Mononuclear cell (primary cell): ENCODE measurements around the gene CEACAM7. TPM values are rescaled to one million over a fixed set of nuclear protein-coding genes. Genes with fewer than 3 reads are reported as not detected.
"Not testable (repeated sequence)": the region's sequence is repeated elsewhere in the genome, so short reads cannot be mapped to it uniquely, and the experiment has no call there.

Experiments used
- H3K27me3 ChIP-seq: 2 replicates; pipeline ENCODE4 v1.6.0; 2011; ENCODE audit warnings: low read length, control low read depth; ENCODE audit not compliant: insufficient read depth
- H3K4me1 ChIP-seq: 2 replicates; pipeline ENCODE4 v1.5.1; 2011; ENCODE audit warnings: mild to moderate bottlenecking, low read length, control low read depth; ENCODE audit not compliant: insufficient read depth
- H3K4me3 ChIP-seq: 2 replicates; pipeline ENCODE4 v1.5.1; 2011; ENCODE audit warnings: mild to moderate bottlenecking, low read length, moderate library complexity
- H3K9me3 ChIP-seq: 2 replicates; pipeline ENCODE4 v1.5.1; 2011; ENCODE audit warnings: low read depth, mild to moderate bottlenecking, control low read depth, low read length
- total RNA-seq: library from RNA; depleted of rRNA; stranded (reverse); fragments of >200 nt; gene quantifications from one replicate; pipeline ENCODE4 v1.2.3, GENCODE V29; 2012

The CEACAM7 gene
- total RNA-seq, 1 donor: not detected

DNA sequence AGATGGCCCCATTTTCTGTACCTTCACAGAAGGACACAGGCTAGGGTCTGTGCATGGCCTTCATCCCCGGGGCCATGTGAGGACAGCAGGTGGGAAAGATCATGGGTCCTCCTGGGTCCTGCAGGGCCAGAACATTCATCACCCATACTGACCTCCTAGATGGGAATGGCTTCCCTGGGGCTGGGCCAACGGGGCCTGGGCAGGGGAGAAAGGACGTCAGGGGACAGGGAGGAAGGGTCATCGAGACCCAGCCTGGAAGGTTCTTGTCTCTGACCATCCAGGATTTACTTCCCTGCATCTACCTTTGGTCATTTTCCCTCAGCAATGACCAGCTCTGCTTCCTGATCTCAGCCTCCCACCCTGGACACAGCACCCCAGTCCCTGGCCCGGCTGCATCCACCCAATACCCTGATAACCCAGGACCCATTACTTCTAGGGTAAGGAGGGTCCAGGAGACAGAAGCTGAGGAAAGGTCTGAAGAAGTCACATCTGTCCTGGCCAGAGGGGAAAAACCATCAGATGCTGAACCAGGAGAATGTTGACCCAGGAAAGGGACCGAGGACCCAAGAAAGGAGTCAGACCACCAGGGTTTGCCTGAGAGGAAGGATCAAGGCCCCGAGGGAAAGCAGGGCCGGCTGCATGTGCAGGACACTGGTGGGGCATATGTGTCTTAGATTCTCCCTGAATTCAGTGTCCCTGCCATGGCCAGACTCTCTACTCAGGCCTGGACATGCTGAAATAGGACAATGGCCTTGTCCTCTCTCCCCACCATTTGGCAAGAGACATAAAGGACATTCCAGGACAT, 7.0 kb upstream of the CEACAM7 start:
- Histone ChIP-seq H3K4me3 (no peak overlapping the region), H3K4me1 (no peaks in the 10 kb centered on the region), H3K27me3 (peaks cover 14% of the 10 kb centered on the region), H3K9me3 (peaks cover 5% of the 10 kb centered on the region)

DNA sequence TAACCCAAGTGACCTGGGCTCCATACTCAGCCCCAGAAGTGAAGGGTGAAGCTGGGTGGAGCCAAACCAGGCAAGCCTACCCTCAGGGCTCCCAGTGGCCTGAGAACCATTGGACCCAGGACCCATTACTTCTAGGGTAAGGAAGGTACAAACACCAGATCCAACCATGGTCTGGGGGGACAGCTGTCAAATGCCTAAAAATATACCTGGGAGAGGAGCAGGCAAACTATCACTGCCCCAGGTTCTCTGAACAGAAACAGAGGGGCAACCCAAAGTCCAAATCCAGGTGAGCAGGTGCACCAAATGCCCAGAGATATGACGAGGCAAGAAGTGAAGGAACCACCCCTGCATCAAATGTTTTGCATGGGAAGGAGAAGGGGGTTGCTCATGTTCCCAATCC, 6.1 kb upstream of the CEACAM7 start:
- peaks cover 14% of the 10 kb centered on the region for H3K27me3 ChIP-seq
- no peak overlapping the region for H3K4me3 ChIP-seq
- H3K4me1 ChIP-seq: no peaks in the 10 kb centered on the region
- peaks cover 5% of the 10 kb centered on the region for H3K9me3 ChIP-seq

DNA sequence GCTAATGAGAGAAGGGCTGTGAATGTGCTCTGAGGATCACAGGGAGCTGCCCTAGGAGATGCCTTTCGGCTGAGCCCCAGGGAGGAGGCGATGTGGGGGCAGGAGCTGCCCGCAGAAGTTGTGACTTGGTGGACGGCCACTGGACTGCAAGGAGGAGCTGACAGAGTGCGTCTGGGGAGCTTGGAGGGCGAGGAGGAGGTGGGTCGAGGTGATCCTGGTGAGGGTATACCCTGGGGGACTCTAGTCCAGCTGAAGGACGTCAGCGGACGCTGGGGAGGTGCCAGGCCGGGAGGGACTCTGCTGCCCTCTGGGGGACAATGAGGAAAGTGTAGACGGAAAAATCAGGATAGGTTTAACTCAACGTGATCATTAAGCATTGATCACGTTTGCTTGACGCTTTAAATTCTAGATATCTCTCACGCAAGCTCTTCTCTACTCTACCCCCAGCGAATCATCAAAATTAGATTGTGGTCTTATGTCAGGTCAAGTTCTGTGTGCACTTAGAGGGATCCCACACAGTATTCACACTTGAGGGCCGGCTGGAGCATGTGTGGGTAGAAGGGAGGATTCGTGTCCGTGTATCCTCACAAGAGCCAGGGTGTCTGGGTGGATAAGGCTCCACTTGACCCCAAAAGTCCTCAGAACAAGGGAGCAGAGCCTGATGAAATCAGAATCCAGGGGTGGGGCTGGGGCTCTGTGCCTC, 3.3 kb upstream of the CEACAM7 start:
- H3K9me3 ChIP-seq: peaks cover 5% of the 10 kb centered on the region
- H3K4me3 ChIP-seq: no peak overlapping the region
- peaks cover 14% of the 10 kb centered on the region for H3K27me3 ChIP-seq
- no peaks in the 10 kb centered on the region for H3K4me1 ChIP-seq

DNA sequence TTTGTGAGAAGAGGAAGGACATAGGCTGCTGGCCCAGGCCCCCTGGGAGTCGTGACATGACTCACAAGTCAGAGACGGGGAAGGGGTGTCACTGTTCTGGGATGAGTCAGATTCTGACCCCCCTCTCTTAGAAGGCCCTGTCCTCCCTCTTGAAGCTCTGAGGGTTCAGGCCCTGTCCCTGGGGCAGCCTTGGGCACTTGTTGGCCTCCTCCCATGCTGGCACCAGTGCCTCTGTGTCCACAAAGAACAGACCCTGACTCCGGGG, 2.7 kb upstream of the CEACAM7 start:
- Histone ChIP-seq H3K27me3 (peaks cover 14% of the 10 kb centered on the region), H3K4me1 (no peaks in the 10 kb centered on the region), H3K9me3 (peaks cover 5% of the 10 kb centered on the region), H3K4me3 (no peak overlapping the region)

DNA sequence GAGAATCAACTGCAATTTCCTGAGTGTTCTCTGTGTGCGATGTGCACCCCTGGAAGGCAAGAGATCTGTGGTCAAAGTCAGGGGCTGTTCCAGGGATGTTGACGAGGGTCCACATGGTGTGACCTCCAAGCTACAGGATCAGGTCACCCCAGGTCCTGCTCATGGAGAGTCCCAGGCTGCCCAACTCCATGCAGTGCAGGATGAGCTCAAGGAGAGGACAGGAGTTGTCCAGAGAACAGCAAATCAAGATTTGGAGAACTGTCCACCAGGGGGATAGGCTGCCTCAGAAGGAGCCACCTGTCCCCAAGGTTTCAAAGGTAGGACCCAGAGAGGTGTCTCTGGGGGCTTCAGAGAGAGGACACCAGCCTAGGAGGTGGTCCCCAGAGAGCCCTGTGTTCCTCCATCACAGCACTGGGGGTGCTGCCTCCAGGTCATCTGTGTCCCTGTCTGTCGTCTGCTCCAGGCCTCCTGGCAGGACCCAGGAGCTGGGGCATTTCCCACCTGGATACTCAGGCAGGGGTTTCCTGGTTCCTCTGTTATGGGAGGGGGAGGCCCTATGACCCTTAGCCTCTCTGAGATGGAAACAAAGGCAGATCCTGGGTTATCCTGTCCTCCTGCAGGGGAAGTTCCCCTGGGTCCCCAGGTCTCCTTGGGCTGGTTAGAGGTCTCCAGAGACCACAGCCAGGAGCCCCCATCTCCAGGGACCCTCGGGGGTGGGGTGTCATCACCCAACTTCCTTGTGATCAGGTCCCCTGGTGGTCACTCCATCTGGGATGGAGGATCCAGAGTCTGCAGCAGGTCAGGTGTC, 2.1 kb upstream of the CEACAM7 start:
- Histone ChIP-seq H3K27me3 (peaks cover 14% of the 10 kb centered on the region), H3K4me3 (no peak overlapping the region), H3K4me1 (no peaks in the 10 kb centered on the region), H3K9me3 (peaks cover 5% of the 10 kb centered on the region)

DNA sequence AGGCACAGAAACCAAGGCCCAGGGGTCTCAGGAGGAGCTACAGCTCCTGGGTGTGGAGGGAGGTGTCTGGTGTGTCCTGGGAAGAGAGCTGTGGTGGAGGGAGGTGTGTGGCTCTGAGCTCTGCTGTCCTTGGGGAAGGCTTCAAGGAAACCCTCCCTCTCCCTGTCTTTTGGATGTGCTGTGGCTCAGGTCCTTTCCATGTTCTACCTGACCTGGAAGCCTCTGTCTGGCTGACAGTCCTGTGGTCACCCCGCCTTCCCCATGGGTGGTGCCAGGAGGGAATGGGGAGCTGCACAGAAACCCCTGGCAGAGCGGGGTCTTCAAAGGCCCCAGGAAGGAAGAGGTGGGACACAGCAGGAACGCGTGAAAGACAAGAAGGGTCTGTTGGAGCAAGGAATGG, 617 bp upstream of the CEACAM7 start:
- Histone ChIP-seq H3K4me1 (no peaks in the 10 kb centered on the region), H3K4me3 (no peak overlapping the region), H3K27me3 (peaks cover 10% of the 10 kb centered on the region), H3K9me3 (peaks cover 5% of the 10 kb centered on the region)

DNA sequence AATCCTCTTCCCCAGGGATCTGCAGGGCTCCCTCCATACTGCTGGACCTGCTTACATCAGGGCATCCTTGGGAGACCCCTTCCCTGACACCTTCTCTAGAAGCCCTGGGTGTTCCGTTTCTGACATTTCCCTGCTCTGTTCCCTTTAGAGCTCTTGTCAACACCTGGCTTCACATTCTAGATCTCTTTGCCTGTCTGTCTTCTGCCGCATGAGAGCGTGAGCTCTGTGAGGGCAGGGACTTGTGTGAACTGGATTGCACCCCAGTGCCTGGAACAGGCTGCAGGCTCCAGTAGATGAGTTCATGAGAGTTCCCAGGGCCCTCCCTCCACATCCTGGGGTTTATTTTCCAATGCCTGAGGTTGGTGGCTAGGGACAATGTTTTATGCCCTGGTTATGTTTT, 651 bp downstream of the CEACAM7 start:
- peaks cover 1% of the 10 kb centered on the region for H3K9me3 ChIP-seq
- H3K4me3 ChIP-seq: no peak overlapping the region
- H3K27me3 ChIP-seq: peaks cover 5% of the 10 kb centered on the region
- H3K4me1 ChIP-seq: no peaks in the 10 kb centered on the region

DNA sequence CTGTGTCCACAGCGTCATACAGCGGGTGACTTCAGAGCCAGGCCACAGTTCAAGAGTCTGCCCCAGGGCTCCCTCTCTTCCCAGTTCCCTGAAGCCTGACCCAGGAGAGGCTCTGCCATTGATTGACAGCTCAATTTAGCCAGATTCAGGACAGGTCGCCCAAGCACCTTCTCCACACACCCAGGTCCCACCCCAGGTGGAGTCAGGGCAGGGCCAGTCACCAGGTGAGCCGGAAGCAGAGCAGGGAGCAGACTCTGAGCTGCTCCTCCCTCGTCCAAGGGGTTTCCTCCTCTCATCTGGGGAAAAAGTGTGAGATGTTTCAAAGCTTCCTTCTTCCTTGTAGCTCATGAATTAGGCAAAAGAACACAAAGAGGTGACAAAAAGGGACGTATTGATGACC, 5.6 kb downstream of the CEACAM7 start:
- Histone ChIP-seq H3K4me3 (no peak overlapping the region), H3K9me3 (no peaks in the 10 kb centered on the region), H3K4me1 (no peaks in the 10 kb centered on the region), H3K27me3 (peaks cover 20% of the 10 kb centered on the region)

DNA sequence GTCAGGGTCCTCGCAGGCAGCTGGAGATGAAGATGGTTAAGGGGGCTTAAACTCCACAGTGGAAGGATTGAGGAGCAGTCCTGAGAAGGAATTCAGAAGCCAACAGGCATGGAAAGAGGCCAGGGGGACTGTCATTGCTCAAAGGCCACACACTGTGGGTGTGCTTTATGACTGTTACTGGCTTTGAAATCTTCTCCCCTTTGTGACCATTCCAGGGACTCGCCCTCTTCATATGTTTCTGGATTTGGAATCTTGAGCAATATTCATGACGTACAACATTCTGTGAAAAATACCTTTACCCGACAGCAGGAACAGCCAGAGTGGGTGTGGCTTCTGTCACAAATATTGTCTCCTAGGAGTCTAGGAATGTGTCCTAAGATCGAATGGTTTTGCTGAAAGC, 16.6 kb downstream of the CEACAM7 start:
- no peaks in the 10 kb centered on the region for H3K4me1 ChIP-seq
- H3K4me3 ChIP-seq: no peak overlapping the region
- no peaks in the 10 kb centered on the region for H3K9me3 ChIP-seq
- H3K27me3 ChIP-seq: peaks cover 55% of the 10 kb centered on the region

DNA sequence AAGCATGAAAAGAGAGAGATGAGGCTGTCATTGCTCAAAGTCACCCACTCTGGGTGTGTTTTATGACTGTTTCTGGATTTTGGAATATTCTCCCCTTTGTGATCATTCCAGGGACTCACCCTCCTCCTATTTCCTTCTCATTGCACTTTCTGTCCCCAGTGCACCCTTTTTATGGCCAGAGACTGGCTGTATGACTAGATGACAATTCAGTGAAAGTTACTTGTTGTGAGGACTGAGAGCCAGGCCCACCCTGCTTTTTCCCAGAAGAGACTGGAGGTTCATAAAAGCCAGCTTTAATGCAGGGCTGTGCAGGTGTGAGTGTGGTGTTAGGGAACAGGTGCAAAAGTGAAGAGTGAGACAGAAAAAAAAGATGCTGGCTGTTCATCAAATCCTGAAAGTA, 17.3 kb downstream of the CEACAM7 start:
- no peaks in the 10 kb centered on the region for H3K4me1 ChIP-seq
- H3K4me3 ChIP-seq: no peak overlapping the region
- H3K9me3 ChIP-seq: peaks cover 7% of the 10 kb centered on the region
- H3K27me3 ChIP-seq: peaks cover 48% of the 10 kb centered on the region

DNA sequence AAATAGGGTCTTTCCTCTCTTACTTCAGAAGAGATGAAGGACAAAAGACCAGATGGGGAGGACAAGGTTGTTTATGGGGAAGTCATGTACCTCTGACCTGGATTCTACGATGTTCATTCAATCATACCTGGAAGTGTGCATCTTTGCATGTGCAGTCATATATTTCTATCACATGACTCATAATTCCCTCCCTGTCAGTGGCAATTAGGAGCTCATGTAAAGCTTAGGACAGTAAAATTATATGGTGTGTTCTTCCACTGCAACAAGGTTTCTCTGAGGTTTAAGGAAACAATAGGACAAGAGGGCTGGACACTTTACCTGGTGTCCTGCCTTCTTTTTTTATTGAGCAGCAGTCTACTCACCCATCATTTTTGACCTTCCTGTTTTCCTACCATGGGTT, 19.8 kb downstream of the CEACAM7 start:
- Histone ChIP-seq H3K4me3 (no peak overlapping the region), H3K9me3 (peaks cover 12% of the 10 kb centered on the region), H3K27me3 (peaks cover 31% of the 10 kb centered on the region), H3K4me1 (no peaks in the 10 kb centered on the region)

DNA sequence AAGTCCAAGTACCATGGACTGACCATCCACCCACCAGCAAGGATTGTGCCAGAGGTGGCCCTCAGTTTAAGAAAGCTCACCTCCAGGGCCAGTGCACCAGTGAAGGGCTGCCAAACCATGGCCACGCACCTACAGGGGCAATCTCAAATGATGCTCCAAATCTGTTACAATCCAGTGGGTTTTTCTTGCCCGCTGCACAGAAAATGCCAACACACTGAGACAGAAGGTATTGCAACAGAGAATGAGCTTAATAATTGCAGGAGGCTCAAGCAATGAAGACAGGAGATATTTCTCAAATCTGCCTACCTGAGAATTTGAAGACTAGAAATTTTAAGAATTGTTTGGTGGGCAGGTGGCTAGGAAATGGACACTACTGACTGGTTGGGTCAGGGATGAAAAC, 22.0 kb downstream of the CEACAM7 start:
- Histone ChIP-seq H3K4me1 (no peaks in the 10 kb centered on the region), H3K4me3 (no peak overlapping the region), H3K9me3 (peaks cover 12% of the 10 kb centered on the region), H3K27me3 (peaks cover 18% of the 10 kb centered on the region)

DNA sequence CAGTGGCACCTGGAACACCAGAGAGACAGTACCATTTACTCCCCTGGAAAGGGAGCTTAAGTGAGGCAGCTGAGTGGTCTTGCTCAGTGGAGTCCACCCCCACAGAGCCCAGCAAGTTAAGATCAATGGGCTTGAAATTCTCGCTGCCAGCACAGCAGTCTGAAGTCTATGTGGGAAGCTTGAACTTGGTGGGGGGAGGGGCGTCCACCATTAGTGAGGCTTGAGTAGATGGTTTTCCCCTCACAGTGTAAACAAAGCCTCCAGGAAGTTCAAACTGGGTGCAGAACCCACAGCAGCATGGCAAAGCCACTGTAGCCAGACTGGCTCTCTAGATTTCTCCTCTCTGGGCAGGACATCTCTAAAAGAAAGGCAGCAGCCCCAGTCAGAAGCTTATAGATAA, 30.9 kb downstream of the CEACAM7 start:
- Histone ChIP-seq H3K4me1 (peaks cover 7% of the 10 kb centered on the region), H3K4me3 (no peak overlapping the region), H3K9me3 (no peaks in the 10 kb centered on the region), H3K27me3 (peaks cover 42% of the 10 kb centered on the region)

DNA sequence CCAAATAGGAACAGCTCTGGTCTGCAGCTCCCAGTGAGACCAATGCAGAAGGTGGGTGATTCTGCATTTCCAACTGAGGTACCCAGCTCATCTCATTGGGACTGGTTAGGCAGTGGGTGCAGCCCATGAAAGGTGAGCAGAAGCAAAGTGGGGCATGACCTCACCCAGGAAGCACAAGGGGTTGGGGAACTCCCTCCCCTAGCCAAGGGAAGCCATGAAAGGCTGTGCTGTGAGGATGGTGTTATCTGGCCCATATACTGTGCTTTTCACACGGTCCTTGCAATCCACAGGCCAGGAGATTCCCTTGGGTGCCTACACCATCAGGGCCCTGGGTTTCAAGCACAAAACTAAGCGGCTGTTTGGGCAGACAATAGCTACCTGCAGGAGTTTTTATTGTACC, 31.3 kb downstream of the CEACAM7 start:
- not testable (repeated sequence) for H3K4me1 ChIP-seq, H3K4me3 ChIP-seq, H3K9me3 ChIP-seq
- peaks cover 42% of the 10 kb centered on the region for H3K27me3 ChIP-seq

DNA sequence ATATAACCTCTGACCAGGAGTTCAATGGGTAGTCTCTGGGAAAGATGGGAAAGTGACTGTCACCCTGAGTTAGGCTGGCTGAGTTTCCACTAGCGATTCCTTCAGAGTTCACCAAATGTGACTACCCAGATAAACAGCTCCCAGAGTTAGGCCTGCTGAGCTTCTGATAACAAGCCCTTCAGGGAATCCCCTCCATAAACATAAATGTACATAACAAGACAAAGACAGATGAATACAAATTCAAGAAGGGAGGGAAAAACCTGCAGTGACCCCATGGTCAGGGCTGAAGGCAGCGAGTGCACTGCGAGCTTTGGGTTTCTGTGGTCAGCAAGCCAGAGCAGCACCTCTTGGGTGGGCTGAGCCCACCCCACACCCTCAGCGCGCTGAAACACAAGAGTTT, 35.8 kb downstream of the CEACAM7 start:
- Histone ChIP-seq H3K27me3 (peaks cover 42% of the 10 kb centered on the region), H3K9me3 (no peaks in the 10 kb centered on the region), H3K4me1 (peaks cover 7% of the 10 kb centered on the region), H3K4me3 (no peak overlapping the region)
